ENCODE data around the gene LRRC72.
"Not testable (repeated sequence)": the region's sequence is repeated elsewhere in the genome, so short reads cannot be mapped to it uniquely, and the experiment has no call there.

GRCh38 chr7:16506422-16506821 is 20.2 kb upstream of the LRRC72 start:
- not testable (repeated sequence) for TF ChIP-seq CTCF, POLR2A (IDR thresholded peaks at IDR 0.05)
